HL-60 (cell line): ENCODE results near the gene LCN15.

Source experiments
- DNase-seq, 2 experiments: peaks; one replicate each; pipeline ENCODE4 v3.0.0-alpha.2; 2010 to 2020; ENCODE audit warnings: low read depth in 1 of 2, low spot score in 1 of 2
- H3K27ac ChIP-seq: fragments of 250-450 bp; sonication (Bioruptor Pico); replicated peaks from 2 replicates; pipeline ENCODE4 v1.5.1; 2020; ENCODE audit warnings: mild to moderate bottlenecking, moderate library complexity
- H3K27me3 ChIP-seq: fragments of 250-450 bp; sonication (Bioruptor Pico); 2 replicates; pipeline ENCODE4 v1.5.1; 2021; ENCODE audit warnings: mild to moderate bottlenecking, moderate library complexity; ENCODE audit not compliant: insufficient read depth, poor library complexity, severe bottlenecking
- H3K4me3 ChIP-seq: replicated peaks from 2 replicates; pipeline ENCODE4 v1.5.1; 2011; ENCODE audit warnings: mild to moderate bottlenecking, control low read depth, low read length; ENCODE audit not compliant: insufficient read depth
- GABPA ChIP-seq: IDR thresholded peaks from 2 replicates; pipeline ENCODE4 v1.6.1; 2012; ENCODE audit warnings: low read depth
- POLR2AphosphoS5 ChIP-seq: IDR thresholded peaks from 2 replicates; pipeline ENCODE4 v1.6.1; 2012; ENCODE audit warnings: low read depth
- SPI1 ChIP-seq: IDR thresholded peaks from 2 replicates; pipeline ENCODE4 v1.6.1; 2012; ENCODE audit warnings: low read depth, mild to moderate bottlenecking, borderline replicate concordance
- TF ChIP-seq, protein P1 (sequence below): IDR thresholded peaks from 2 replicates; pipeline ENCODE4 v1.6.1; 2012; ENCODE audit warnings: low read depth; ENCODE audit not compliant: insufficient replicate concordance
- TF ChIP-seq, protein P2 (sequence below): IDR thresholded peaks from one replicate; pipeline ENCODE4 v1.5.1; 2011; ENCODE audit warnings: low read length, control low read depth, inconsistent platforms; ENCODE audit not compliant: insufficient read depth

The LCN15 gene

DNA sequence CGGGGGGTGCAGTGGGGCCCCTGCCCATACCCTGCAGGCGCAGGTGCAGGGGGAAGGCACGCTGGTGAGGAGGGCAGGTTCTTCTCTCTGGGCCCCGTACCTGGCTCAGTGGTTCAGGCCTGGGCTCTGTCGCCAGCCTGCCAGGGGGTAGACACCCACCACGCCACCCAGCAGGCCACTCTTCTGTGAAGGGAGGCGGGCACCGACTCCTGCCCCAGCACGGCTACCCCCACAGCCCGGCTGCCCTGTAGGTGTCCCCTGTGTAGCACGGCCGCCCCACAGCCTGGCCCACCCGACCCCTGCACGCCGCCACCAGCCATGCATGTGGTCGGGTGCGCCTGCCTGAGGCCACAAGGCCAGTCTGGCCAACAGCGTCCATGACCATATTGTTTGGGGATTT is 17.7 kb downstream of the LCN15 start:
- Histone ChIP-seq H3K27ac (no peak overlapping the region), H3K4me3 (no peak overlapping the region), H3K27me3 (peaks cover 7% of the 10 kb centered on the region)
- TF ChIP-seq GABPA (no peak), SPI1 (no peak), POLR2AphosphoS5 (no peak)
- TF ChIP-seq, protein P1, sequence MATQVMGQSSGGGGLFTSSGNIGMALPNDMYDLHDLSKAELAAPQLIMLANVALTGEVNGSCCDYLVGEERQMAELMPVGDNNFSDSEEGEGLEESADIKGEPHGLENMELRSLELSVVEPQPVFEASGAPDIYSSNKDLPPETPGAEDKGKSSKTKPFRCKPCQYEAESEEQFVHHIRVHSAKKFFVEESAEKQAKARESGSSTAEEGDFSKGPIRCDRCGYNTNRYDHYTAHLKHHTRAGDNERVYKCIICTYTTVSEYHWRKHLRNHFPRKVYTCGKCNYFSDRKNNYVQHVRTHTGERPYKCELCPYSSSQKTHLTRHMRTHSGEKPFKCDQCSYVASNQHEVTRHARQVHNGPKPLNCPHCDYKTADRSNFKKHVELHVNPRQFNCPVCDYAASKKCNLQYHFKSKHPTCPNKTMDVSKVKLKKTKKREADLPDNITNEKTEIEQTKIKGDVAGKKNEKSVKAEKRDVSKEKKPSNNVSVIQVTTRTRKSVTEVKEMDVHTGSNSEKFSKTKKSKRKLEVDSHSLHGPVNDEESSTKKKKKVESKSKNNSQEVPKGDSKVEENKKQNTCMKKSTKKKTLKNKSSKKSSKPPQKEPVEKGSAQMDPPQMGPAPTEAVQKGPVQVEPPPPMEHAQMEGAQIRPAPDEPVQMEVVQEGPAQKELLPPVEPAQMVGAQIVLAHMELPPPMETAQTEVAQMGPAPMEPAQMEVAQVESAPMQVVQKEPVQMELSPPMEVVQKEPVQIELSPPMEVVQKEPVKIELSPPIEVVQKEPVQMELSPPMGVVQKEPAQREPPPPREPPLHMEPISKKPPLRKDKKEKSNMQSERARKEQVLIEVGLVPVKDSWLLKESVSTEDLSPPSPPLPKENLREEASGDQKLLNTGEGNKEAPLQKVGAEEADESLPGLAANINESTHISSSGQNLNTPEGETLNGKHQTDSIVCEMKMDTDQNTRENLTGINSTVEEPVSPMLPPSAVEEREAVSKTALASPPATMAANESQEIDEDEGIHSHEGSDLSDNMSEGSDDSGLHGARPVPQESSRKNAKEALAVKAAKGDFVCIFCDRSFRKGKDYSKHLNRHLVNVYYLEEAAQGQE: no peak
- TF ChIP-seq, protein P2, sequence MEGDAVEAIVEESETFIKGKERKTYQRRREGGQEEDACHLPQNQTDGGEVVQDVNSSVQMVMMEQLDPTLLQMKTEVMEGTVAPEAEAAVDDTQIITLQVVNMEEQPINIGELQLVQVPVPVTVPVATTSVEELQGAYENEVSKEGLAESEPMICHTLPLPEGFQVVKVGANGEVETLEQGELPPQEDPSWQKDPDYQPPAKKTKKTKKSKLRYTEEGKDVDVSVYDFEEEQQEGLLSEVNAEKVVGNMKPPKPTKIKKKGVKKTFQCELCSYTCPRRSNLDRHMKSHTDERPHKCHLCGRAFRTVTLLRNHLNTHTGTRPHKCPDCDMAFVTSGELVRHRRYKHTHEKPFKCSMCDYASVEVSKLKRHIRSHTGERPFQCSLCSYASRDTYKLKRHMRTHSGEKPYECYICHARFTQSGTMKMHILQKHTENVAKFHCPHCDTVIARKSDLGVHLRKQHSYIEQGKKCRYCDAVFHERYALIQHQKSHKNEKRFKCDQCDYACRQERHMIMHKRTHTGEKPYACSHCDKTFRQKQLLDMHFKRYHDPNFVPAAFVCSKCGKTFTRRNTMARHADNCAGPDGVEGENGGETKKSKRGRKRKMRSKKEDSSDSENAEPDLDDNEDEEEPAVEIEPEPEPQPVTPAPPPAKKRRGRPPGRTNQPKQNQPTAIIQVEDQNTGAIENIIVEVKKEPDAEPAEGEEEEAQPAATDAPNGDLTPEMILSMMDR: no peak
- no peak for DNase-seq

DNA sequence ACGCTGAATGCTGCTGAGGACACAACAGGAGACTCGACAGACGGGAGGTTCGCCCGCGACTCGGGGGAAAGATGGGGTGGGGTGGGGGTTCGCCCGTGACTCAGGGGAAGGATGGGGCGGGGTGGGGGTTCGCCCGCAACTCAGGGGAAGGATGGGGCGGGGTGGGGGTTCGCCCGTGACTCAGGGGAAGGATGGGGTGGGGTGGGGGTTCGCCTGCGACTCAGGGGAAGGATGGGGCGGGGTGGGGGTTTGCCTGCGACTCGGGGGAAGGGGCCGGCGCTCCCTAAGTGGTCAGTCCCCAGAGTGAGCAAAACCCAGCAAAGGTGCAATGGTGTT is 18.2 kb downstream of the LCN15 start:
- no peak overlapping the region for H3K4me3 ChIP-seq
- no peak for DNase-seq
- H3K27me3 ChIP-seq: peaks cover 12% of the 10 kb centered on the region
- TF ChIP-seq POLR2AphosphoS5: no peak
- no peak for TF ChIP-seq SPI1
- TF ChIP-seq GABPA: no peak
- TF ChIP-seq, protein P2: no peak
- TF ChIP-seq, protein P1: no peak
- no peak overlapping the region for H3K27ac ChIP-seq

DNA sequence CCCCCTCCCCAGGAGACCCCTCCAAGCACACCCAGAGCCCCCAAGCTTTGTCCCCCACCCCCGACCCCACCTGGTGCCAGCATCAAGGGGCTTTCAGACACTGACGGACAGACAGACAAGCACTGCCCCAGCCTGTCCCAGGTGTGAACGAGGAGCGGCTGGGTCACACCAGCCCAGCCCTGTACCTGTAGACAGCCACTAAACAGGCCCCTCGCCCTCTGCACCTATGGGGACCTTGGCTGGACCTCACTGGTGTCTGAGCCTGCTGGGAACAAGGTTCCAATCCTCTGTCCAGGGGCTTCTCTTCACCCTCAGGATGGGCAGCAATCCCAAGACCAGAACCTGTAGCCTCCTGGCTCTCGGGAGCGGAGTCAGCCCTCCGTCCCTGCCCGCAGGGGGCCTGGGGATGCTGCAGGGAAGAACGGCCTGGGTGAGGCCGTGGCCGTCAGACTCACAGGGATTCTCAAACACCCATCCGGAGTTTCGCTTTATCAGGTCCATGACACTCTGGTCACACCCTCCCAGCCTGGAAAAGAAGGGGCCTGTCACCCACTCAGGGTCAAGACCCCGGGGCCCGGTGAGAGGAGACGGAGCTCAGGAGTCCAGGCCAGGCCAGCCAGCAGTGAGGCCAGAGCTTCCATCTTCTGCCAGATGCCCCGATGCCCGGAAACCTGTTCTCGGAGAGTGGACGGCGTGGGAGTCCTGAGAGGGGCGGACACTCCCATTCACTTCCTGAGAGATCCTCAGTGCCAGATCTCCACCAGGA is 18.7 kb downstream of the LCN15 start:
- Histone ChIP-seq H3K27me3 (peaks cover 12% of the 10 kb centered on the region), H3K4me3 (no peak overlapping the region), H3K27ac (no peak overlapping the region)
- no peak for DNase-seq
- TF ChIP-seq, protein P2: no peak
- TF ChIP-seq POLR2AphosphoS5 (no peak), SPI1 (no peak), GABPA (no peak)
- TF ChIP-seq, protein P1: no peak
